Measurements from ENCODE around the gene PTPRN2.

DNA sequence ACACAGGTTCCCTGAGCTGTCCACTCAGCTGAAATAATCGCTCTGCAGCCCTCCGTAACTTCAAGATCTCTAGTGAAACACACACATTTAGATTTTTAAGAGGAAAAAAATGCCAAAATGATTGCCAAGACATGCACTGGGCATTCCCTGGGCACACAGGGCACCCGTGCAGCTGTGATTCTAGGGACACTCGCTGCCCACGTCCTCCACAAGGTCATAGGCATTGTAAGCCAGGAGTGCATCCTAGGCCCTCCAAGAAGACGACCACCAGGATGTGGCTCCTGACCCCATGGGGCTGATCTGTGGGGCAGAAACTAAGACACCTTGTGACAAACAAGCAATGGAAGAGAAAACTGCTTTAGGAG, 563.3 kb downstream of the PTPRN2 start:
- TF ChIP-seq, protein P1, sequence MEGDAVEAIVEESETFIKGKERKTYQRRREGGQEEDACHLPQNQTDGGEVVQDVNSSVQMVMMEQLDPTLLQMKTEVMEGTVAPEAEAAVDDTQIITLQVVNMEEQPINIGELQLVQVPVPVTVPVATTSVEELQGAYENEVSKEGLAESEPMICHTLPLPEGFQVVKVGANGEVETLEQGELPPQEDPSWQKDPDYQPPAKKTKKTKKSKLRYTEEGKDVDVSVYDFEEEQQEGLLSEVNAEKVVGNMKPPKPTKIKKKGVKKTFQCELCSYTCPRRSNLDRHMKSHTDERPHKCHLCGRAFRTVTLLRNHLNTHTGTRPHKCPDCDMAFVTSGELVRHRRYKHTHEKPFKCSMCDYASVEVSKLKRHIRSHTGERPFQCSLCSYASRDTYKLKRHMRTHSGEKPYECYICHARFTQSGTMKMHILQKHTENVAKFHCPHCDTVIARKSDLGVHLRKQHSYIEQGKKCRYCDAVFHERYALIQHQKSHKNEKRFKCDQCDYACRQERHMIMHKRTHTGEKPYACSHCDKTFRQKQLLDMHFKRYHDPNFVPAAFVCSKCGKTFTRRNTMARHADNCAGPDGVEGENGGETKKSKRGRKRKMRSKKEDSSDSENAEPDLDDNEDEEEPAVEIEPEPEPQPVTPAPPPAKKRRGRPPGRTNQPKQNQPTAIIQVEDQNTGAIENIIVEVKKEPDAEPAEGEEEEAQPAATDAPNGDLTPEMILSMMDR (IDR thresholded peaks at IDR 0.05) = no peak
- no peak for TF ChIP-seq POLR2AphosphoS5 (IDR thresholded peaks at IDR 0.05)
